BLaER1 treated with 17β-estradiol and CSF1 and Interleukin-3, amounts not matched to agents 10 nM and 100 nM (cell line): ENCODE results near the gene IDH2.

Experiments used
- H3K27ac ChIP-seq, 11 experiments: shearing (Covaris generic); formaldehyde crosslinking; 2 replicates each; pipeline ENCODE4 v1.8.1; 2022
- H3K27me3 ChIP-seq, 11 experiments: shearing (Covaris generic); formaldehyde crosslinking; 2 replicates each; pipeline ENCODE4 v1.8.1; 2022
- H3K36me3 ChIP-seq, 11 experiments: shearing (Covaris generic); formaldehyde crosslinking; 2 replicates each; pipeline ENCODE4 v1.8.1; 2022
- H3K4me1 ChIP-seq, 10 experiments: shearing (Covaris generic); formaldehyde crosslinking; 2 replicates each; pipeline ENCODE4 v1.8.1; 2022
- H3K4me2 ChIP-seq, 11 experiments: shearing (Covaris generic); formaldehyde crosslinking; 2 replicates each; pipeline ENCODE4 v1.8.1; 2022
- H3K4me3 ChIP-seq, 10 experiments: shearing (Covaris generic); formaldehyde crosslinking; 2 replicates each; pipeline ENCODE4 v1.8.1; 2022
- H3K9ac ChIP-seq, 11 experiments: shearing (Covaris generic); formaldehyde crosslinking; 2 replicates each; pipeline ENCODE4 v1.8.1; 2022
- H3K9me3 ChIP-seq, 11 experiments: shearing (Covaris generic); formaldehyde crosslinking; replicated peaks in 1 of 11; 2 replicates each; pipeline ENCODE4 v1.8.1; 2022
- H4K20me1 ChIP-seq, 11 experiments: shearing (Covaris generic); formaldehyde crosslinking; 2 replicates each; pipeline ENCODE4 v1.8.1; 2022
- Cebpa-rat ChIP-seq, 11 experiments: shearing (Covaris generic); IDR thresholded peaks; 2 replicates each; pipeline ENCODE4 v1.8.1; 2022

Gene IDH2

DNA sequence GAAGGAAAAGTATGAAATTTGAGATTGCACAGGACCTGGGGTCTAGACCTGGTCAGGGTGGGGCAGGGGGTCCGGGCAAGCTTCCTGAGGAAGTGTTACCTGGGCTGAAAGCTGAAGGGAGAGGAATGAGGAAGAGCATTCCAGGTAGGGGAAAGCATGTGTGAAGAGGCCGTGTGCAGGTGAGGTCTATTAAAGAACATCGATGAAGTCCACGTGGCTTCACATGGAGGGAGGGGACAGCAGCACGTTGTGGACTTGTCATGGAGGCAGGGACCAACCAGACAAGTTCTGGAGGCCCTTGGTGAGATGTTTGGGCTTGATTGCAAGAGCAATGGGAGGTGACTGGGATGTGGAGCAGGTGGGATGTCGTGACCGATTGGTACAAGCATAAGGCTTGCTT lies 47.1 kb downstream of the IDH2 start:
- Histone ChIP-seq H3K36me3 (peaks cover 0 to 19% (median 0%) of the 10 kb centered on the region in 11 experiments; a peak in 5 of 22 replicates), H3K27ac (no peak overlapping the region), H3K9me3 (no peaks in the 10 kb centered on the region), H3K4me2 (peak overlapping the region in 5 of 11 experiments; percentile 8 to 92 (median 35); a peak in 6 of 22 replicates), H3K4me3 (no peak overlapping the region), H3K9ac (no peak overlapping the region), H4K20me1 (peaks cover 0 to 13% (median 0%) of the 10 kb centered on the region in 11 experiments; a peak in 3 of 22 replicates), H3K4me1 (peaks cover 57 to 98% (median 77%) of the 10 kb centered on the region in 10 experiments), H3K27me3 (no peaks in the 10 kb centered on the region)
- no peak for TF ChIP-seq Cebpa-rat (IDR thresholded peaks at IDR 0.05)

DNA sequence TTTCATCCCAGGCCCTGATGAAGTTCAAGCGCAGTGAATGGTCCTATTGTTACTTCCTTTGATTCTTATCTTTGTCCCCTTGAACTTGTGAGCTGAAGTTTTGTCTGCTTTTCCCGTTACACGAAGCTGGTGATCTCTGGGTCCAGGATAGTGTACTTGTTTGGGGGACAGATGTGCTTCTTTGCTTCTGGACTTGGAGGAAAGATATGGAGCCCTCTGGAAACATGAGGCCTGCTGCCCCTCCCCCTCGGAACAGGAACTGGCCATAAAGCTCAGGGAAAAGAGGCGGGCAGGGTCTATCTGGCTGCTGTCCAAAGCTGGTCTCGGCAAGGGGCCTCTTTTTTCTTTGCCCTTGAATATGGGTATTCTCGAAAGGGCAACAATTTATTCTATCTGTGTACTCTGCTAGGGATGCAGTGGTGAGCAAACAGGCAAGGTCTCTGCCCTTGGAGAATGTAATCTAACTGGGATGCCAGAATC lies 47.6 kb downstream of the IDH2 start:
- peak overlapping the region in 8 of 11 experiments; percentile 1 to 92 (median 20); a peak in 12 of 22 replicates for H3K4me2 ChIP-seq
- peaks cover 0 to 24% (median 0%) of the 10 kb centered on the region in 11 experiments; a peak in 5 of 22 replicates for H3K36me3 ChIP-seq
- H3K4me1 ChIP-seq = peaks cover 57 to 98% (median 77%) of the 10 kb centered on the region in 10 experiments
- peaks cover 0 to 18% (median 0%) of the 10 kb centered on the region in 11 experiments; a peak in 4 of 22 replicates for H4K20me1 ChIP-seq
- no peaks in the 10 kb centered on the region for H3K27me3 ChIP-seq
- no peak overlapping the region for H3K4me3 ChIP-seq
- no peak overlapping the region for H3K9ac ChIP-seq
- no peak for TF ChIP-seq Cebpa-rat (IDR thresholded peaks at IDR 0.05)
- no peaks in the 10 kb centered on the region for H3K9me3 ChIP-seq
- peak overlapping the region in 2 of 11 experiments; percentile 0 to 33; a peak in 1 of 22 replicates for H3K27ac ChIP-seq

DNA sequence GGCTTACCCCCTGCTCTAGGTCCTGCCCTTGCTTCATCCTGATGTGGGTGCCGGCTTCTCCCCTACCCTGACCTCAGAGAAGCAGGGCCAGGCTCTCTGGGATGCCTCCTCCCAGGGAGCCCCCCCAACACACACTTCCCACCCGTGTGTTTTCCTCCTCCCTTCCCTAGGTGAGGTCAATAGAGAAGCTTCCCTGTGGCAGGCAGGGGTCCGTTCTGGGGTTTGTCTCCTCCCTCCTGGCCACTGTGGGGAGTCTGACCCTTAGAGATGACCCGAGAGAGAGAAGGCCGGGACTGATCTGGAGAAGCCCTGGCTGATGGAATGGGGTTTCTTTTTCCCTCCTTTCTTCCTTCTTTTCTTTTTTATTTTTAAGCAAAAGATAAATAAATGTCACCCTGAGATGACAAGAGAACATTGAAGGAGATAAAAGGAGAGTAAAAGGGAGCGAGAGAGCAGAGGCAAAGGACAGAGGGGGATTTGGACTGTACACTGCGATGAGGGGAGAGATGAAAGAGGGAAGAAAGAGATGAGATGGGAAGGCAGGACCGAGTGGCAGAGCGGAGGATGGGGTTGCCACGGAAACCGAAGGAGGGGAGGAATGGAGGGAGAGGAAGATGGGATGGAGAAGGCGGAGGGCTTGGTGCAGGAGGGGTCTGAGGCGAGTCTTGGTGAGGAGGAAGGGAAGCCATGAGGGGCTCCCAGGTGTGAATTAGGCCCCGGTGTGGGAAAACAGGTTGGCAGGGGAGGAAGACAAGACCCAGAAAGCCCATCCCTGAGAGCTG lies 48.4 kb downstream of the IDH2 start:
- H3K9me3 ChIP-seq = no peaks in the 10 kb centered on the region
- H3K27ac ChIP-seq = peak overlapping the region in 6 of 11 experiments; percentile 0 to 41 (median 22); a peak in 6 of 22 replicates
- H3K4me2 ChIP-seq = peak overlapping the region in 7 of 11 experiments; percentile 1 to 92 (median 26); a peak in 11 of 22 replicates
- peaks cover 0 to 26% (median 0%) of the 10 kb centered on the region in 11 experiments; a peak in 4 of 22 replicates for H4K20me1 ChIP-seq
- peaks cover 51 to 100% (median 78%) of the 10 kb centered on the region in 10 experiments for H3K4me1 ChIP-seq
- H3K27me3 ChIP-seq = no peaks in the 10 kb centered on the region
- H3K9ac ChIP-seq = peak overlapping the region in 3 of 11 experiments; percentile 3 to 57 (median 36); a peak in 3 of 22 replicates
- H3K36me3 ChIP-seq = peaks cover 0 to 31% (median 0%) of the 10 kb centered on the region in 11 experiments; a peak in 5 of 22 replicates
- H3K4me3 ChIP-seq = no peak overlapping the region
- TF ChIP-seq Cebpa-rat (IDR thresholded peaks at IDR 0.05) = no peak

- peaks cover 0 to 31% (median 0%) of the 10 kb centered on the region in 11 experiments; a peak in 5 of 22 replicates for H3K36me3 ChIP-seq
- peaks cover 0 to 40% (median 0%) of the 10 kb centered on the region in 11 experiments; a peak in 4 of 22 replicates for H4K20me1 ChIP-seq
- peak overlapping the region in 3 of 11 experiments; percentile 21 to 30 (median 21); a peak in 4 of 22 replicates for H3K9ac ChIP-seq
- H3K27ac ChIP-seq = peak overlapping the region in 3 of 11 experiments; percentile 3 to 19 (median 11); a peak in 2 of 22 replicates
- peaks cover 50 to 100% (median 77%) of the 10 kb centered on the region in 10 experiments for H3K4me1 ChIP-seq
- no peak for TF ChIP-seq Cebpa-rat (IDR thresholded peaks at IDR 0.05)
- no peak overlapping the region for H3K4me3 ChIP-seq
- no peaks in the 10 kb centered on the region for H3K9me3 ChIP-seq
- peak overlapping the region; percentile 18 to 92 (median 32); a peak in 18 of 22 replicates for H3K4me2 ChIP-seq
- H3K27me3 ChIP-seq = no peaks in the 10 kb centered on the region
Observed at GRCh38 chr15:90051874-90052273, 50.4 kb downstream of the IDH2 start.

DNA sequence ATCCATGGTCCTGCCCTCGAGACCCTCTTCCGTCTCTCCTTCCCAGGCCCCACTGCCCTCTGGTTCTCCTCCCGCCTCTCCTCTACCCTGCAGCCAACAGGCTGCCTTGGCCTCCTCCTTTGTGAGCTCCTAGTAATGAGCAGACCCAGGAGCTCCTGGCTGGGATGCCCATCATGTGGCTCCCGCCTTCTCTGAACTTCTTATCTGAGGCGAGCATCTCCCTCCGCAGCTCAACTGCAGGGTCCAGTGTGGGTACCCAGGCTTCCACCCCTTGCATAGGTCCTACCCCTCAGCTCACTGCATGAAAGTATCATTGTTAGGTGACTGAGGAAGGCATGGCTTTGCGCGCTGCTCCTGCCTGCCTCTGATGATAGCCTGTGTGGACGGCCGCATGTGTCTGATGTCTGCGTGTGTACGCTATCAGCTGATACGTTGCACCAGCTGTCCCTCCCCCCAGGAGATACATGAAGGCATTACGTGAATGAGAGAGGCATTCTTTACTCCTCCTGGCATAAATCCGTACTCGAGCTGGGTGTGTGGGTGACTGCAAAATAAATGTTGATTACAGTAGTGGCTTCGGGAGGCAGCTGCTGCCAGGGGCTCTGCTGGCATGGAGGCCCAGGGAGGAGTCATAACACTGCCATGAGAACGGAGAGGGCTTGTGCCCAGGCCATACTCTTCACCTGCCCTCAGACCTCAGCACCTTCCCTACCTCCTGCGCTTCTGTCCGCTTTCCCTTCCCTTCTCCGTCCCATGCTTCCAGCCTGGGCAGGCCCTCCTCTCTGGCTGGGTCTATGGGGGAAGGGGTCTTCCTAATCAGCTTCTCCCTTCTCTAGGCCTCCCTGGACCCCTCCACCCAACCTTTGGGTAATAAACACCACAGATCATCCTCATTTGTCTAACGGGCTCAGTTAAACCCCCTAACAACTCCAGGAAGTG lies 52.3 kb downstream of the IDH2 start:
- H3K4me2 ChIP-seq = peak overlapping the region in 2 of 11 experiments; percentile 29 to 45; a peak in 5 of 22 replicates
- H3K27me3 ChIP-seq = no peaks in the 10 kb centered on the region
- peaks cover 62 to 100% (median 82%) of the 10 kb centered on the region in 10 experiments for H3K4me1 ChIP-seq
- H3K4me3 ChIP-seq = no peak overlapping the region
- H3K9me3 ChIP-seq = no peaks in the 10 kb centered on the region
- peaks cover 0 to 52% (median 0%) of the 10 kb centered on the region in 11 experiments; a peak in 4 of 22 replicates for H4K20me1 ChIP-seq
- 0 out of 22 replicates have a peak overlapping the region, but pooled peaks of 1 of the 11 experiments have one; percentile 34 for H3K9ac ChIP-seq
- peak overlapping the region in 5 of 11 experiments; percentile 10 to 31 (median 15); a peak in 4 of 22 replicates for H3K27ac ChIP-seq
- no peak for TF ChIP-seq Cebpa-rat (IDR thresholded peaks at IDR 0.05)
- H3K36me3 ChIP-seq = peaks cover 0 to 22% (median 0%) of the 10 kb centered on the region in 11 experiments; a peak in 6 of 22 replicates

DNA sequence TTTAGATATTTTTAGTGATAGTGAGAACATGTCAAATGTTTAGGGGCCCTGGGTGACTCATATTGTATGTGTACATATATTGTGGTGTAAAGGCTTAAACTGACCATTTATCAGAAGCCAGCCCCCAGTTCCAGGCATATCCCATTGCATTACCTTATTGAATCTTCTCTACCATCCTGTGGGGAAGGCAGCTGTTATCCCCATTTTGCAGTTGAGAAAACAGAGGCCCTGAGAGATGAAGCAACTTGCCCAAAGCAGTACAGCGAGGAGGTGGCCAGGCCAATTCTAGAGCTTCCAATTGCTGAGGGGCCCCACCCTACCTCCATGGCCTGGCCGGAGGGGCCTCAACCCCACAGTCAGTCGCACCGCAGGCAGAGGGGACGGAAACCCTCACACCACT lies 53.2 kb downstream of the IDH2 start:
- peaks cover 0 to 31% (median 4%) of the 10 kb centered on the region in 11 experiments; a peak in 7 of 22 replicates for H3K36me3 ChIP-seq
- H4K20me1 ChIP-seq = peaks cover 0 to 52% (median 0%) of the 10 kb centered on the region in 11 experiments; a peak in 4 of 22 replicates

DNA sequence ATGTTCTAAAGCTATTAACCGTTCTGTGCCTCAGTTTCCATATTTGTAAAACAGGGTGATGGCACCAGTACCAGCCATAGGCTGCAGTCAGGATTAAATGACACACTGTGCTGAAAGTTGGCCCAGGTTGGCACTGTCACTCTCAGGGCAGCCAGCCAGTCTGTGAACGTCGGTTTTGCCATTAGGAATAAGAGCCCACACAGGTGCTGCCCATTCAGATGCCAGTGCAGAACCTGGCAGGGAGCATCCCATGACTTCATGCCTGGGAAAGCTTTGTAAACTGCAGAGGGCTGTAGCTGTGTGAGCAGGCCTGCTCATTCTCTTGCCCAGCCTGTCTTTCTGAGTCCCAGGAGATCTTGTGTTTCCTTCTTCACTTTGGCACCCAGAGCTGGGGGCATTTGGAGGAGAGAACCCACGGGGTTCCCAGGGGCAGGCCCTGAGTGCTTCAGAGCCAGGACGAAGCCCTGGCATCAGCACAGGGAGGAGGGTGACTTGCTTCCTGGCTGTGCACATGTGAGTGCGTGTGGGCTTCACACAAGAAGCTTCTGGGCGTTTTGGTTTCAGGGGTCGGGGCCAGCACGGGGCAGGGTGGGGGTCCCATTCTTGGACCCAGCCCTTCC lies 54.2 kb downstream of the IDH2 start:
- H3K9me3 ChIP-seq = no peaks in the 10 kb centered on the region
- peaks cover 0 to 36% (median 5%) of the 10 kb centered on the region in 11 experiments; a peak in 7 of 22 replicates for H3K36me3 ChIP-seq
- H4K20me1 ChIP-seq = peaks cover 0 to 52% (median 0%) of the 10 kb centered on the region in 11 experiments; a peak in 4 of 22 replicates
- TF ChIP-seq Cebpa-rat (IDR thresholded peaks at IDR 0.05) = no peak
- H3K27me3 ChIP-seq = no peaks in the 10 kb centered on the region
- H3K4me3 ChIP-seq = no peak overlapping the region
- H3K4me2 ChIP-seq = peak overlapping the region; percentile 64 to 100 (median 83)
- peaks cover 73 to 100% (median 88%) of the 10 kb centered on the region in 10 experiments for H3K4me1 ChIP-seq
- H3K9ac ChIP-seq = peak overlapping the region in 6 of 11 experiments; percentile 0 to 53 (median 18); a peak in 6 of 22 replicates
- H3K27ac ChIP-seq = peak overlapping the region in 7 of 11 experiments; percentile 0 to 38 (median 15); a peak in 8 of 22 replicates

More for the DNA sequence above, 53.2 kb downstream of the IDH2 start:
- Histone ChIP-seq H3K4me2 (peak overlapping the region in 3 of 11 experiments; percentile 29 to 93 (median 88); a peak in 5 of 22 replicates), H3K4me3 (no peak overlapping the region), H3K27me3 (no peaks in the 10 kb centered on the region), H3K9me3 (no peaks in the 10 kb centered on the region), H3K27ac (peak overlapping the region in 2 of 11 experiments; percentile 8 to 23; a peak in 3 of 22 replicates), H3K9ac (no peak overlapping the region), H3K4me1 (peaks cover 64 to 100% (median 84%) of the 10 kb centered on the region in 10 experiments)
- no peak for TF ChIP-seq Cebpa-rat (IDR thresholded peaks at IDR 0.05)
